Gastrocnemius medialis (tissue), 4 donors: ENCODE measurements around the gene CDS2.

Experiments
- POLR2A ChIP-seq, 2 donors: fragments of 450-650 bp; IDR thresholded peaks; one replicate each; pipeline ENCODE4 v1.6.1; 2017; ENCODE audit warnings: antibody characterized with exemption in 2 of 2, mild to moderate bottlenecking in 2 of 2, moderate library complexity in 2 of 2
- TF ChIP-seq, protein P1 (sequence below), 5 experiments: fragments of 450-650 bp in 3 of 5; fragments of 200-600 bp in 2 of 5; sonication (generic) in 2 of 5; IDR thresholded peaks in 4 of 5; conservative IDR thresholded peaks in 1 of 5; 1 replicate in 4 of 5; 2 replicates in 1 of 5; pipeline ENCODE4 v1.5.1; 2016 to 2019; ENCODE audit warnings: antibody characterized with exemption in 5 of 5, mild to moderate bottlenecking in 3 of 5, moderate library complexity in 3 of 5

DNA sequence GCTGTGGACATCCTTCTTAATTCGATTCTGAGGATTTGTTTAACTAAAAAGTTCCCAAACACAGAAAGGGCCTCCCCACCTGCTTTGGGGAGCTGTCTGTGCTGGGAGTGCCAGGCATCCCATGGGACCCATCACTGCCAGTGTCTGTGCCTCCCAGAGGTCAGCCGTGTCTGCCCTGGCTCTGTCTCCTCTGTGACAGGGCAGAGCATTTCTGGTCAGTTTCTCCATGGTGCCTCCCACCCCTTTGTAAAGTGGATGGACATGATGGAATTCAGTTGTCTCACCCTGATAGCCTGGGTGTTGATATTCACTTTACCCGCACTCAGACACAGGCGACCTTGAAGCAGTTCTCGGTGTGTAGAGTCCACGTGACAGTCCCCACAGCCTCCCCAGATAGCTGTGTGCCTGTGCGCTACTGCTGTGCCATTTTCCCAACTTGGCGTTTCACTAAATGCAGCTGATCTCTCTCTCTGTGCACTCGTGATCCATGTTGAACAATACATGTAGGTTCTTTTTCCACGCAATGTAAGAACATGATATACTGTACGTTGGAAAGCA, 70.5 kb downstream of the CDS2 start:
- no peak for TF ChIP-seq POLR2A (IDR thresholded peaks at IDR 0.05)
- TF ChIP-seq, protein P1, sequence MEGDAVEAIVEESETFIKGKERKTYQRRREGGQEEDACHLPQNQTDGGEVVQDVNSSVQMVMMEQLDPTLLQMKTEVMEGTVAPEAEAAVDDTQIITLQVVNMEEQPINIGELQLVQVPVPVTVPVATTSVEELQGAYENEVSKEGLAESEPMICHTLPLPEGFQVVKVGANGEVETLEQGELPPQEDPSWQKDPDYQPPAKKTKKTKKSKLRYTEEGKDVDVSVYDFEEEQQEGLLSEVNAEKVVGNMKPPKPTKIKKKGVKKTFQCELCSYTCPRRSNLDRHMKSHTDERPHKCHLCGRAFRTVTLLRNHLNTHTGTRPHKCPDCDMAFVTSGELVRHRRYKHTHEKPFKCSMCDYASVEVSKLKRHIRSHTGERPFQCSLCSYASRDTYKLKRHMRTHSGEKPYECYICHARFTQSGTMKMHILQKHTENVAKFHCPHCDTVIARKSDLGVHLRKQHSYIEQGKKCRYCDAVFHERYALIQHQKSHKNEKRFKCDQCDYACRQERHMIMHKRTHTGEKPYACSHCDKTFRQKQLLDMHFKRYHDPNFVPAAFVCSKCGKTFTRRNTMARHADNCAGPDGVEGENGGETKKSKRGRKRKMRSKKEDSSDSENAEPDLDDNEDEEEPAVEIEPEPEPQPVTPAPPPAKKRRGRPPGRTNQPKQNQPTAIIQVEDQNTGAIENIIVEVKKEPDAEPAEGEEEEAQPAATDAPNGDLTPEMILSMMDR (IDR thresholded peaks at IDR 0.05 in 4 of 5, conservative IDR thresholded peaks at IDR 0.05 in 1 of 5), result no peak
